ENCODE data around the gene LRP1. TPM values are rescaled to one million over a fixed set of nuclear protein-coding genes. Genes with fewer than 3 reads are reported as not detected.

The LRP1 gene
- total RNA-seq, 1 donor from 2014 or later = 24.7 TPM

GRCh38 chr12:57216921-57217879, 88.9 kb downstream of the LRP1 start:
- Mint-ChIP-seq H3K4me1 (ENCODE audit: unreplicated experiment) (peaks cover 20% of the 10 kb centered on the region), H3K4me3 (ENCODE audit: unreplicated experiment) (peak overlapping the region; percentile 16), H3K27ac (ENCODE audit: unreplicated experiment) (no peak overlapping the region), H3K9me3 (ENCODE audit: unreplicated experiment) (no peaks in the 10 kb centered on the region), H3K27me3 (ENCODE audit: unreplicated experiment) (peaks cover 51% of the 10 kb centered on the region), H3K36me3 (ENCODE audit: low read depth, unreplicated experiment) (peaks cover 19% of the 10 kb centered on the region)
- no peak for DNase-seq (ENCODE audit: low spot score)
- no peak for TF ChIP-seq CTCF (IDR thresholded peaks at IDR 0.05; ENCODE audit: unreplicated experiment)

GRCh38 chr12:57218030-57218853, 90.0 kb downstream of the LRP1 start:
- peak overlapping the region; percentile 15 for H3K27ac Mint-ChIP-seq (ENCODE audit: unreplicated experiment)
- H3K9me3 Mint-ChIP-seq (ENCODE audit: unreplicated experiment) = no peaks in the 10 kb centered on the region
- no peak for TF ChIP-seq CTCF (IDR thresholded peaks at IDR 0.05; ENCODE audit: unreplicated experiment)
- H3K4me1 Mint-ChIP-seq (ENCODE audit: unreplicated experiment) = peaks cover 20% of the 10 kb centered on the region
- H3K4me3 Mint-ChIP-seq (ENCODE audit: unreplicated experiment) = peak overlapping the region; percentile 17
- H3K27me3 Mint-ChIP-seq (ENCODE audit: unreplicated experiment) = peaks cover 55% of the 10 kb centered on the region
- H3K36me3 Mint-ChIP-seq (ENCODE audit: low read depth, unreplicated experiment) = peaks cover 19% of the 10 kb centered on the region
- no peak for DNase-seq (ENCODE audit: low spot score)

- peaks cover 19% of the 10 kb centered on the region for H3K36me3 Mint-ChIP-seq (ENCODE audit: low read depth, unreplicated experiment)
- no peaks in the 10 kb centered on the region for H3K9me3 Mint-ChIP-seq (ENCODE audit: unreplicated experiment)
- H3K4me3 Mint-ChIP-seq (ENCODE audit: unreplicated experiment) = no peak overlapping the region
- no peak overlapping the region for H3K27ac Mint-ChIP-seq (ENCODE audit: unreplicated experiment)
- no peak for TF ChIP-seq CTCF (IDR thresholded peaks at IDR 0.05; ENCODE audit: unreplicated experiment)
- H3K4me1 Mint-ChIP-seq (ENCODE audit: unreplicated experiment) = peaks cover 15% of the 10 kb centered on the region
- no peak for DNase-seq (ENCODE audit: low spot score)
- H3K27me3 Mint-ChIP-seq (ENCODE audit: unreplicated experiment) = peaks cover 56% of the 10 kb centered on the region
Observed at GRCh38 chr12:57219205-57219992, 91.1 kb downstream of the LRP1 start.

GRCh38 chr12:57219993-57220754, 91.9 kb downstream of the LRP1 start:
- Mint-ChIP-seq H3K4me1 (ENCODE audit: unreplicated experiment) (peaks cover 12% of the 10 kb centered on the region), H3K27ac (ENCODE audit: unreplicated experiment) (no peak overlapping the region)

More at GRCh38 chr12:57219993-57220754, 91.9 kb downstream of the LRP1 start:
- Mint-ChIP-seq H3K4me3 (ENCODE audit: unreplicated experiment) (no peak overlapping the region), H3K27me3 (ENCODE audit: unreplicated experiment) (peaks cover 52% of the 10 kb centered on the region), H3K36me3 (ENCODE audit: low read depth, unreplicated experiment) (peaks cover 14% of the 10 kb centered on the region), H3K9me3 (ENCODE audit: unreplicated experiment) (no peaks in the 10 kb centered on the region)
- DNase-seq (ENCODE audit: low spot score) = no peak
- no peak for TF ChIP-seq CTCF (IDR thresholded peaks at IDR 0.05; ENCODE audit: unreplicated experiment)
